ENCODE measurements around the gene SEPTIN8.

Gene SEPTIN8

GRCh38 chr5:132812123-132812765 is 35.2 kb upstream of the SEPTIN8 start:
- Histone ChIP-seq H3K4me2 (ENCODE audit: insufficient read depth, low read length) (no peak overlapping the region), H3K27ac (ENCODE audit: low read length) (no peak overlapping the region), H3K9me3 (ENCODE audit: insufficient read depth, low read length, severe bottlenecking) (no peaks in the 10 kb centered on the region), H3K36me3 (ENCODE audit: insufficient read depth, low read length) (no peaks in the 10 kb centered on the region), H3K79me2 (ENCODE audit: insufficient read depth, low read length) (no peaks in the 10 kb centered on the region), H4K20me1 (ENCODE audit: insufficient read depth, low read length) (no peaks in the 10 kb centered on the region), H2AFZ (ENCODE audit: low read depth, low read length) (no peak overlapping the region), H3K4me3 (ENCODE audit: low read depth in 1 of 2, low read length in 2 of 2) (no peak overlapping the region), H3K27me3 (ENCODE audit: insufficient read depth, low read length, poor library complexity) (peaks cover 10% of the 10 kb centered on the region), H3K4me1 (ENCODE audit: insufficient read depth, low read length) (no peaks in the 10 kb centered on the region), H3K9ac (ENCODE audit: low read depth, low read length) (no peak overlapping the region)
- DNase-seq (no peak), ATAC-seq (ENCODE audit: insufficient read depth, low read depth) (no peak)
- TF ChIP-seq CTCF (IDR thresholded peaks at IDR 0.05; ENCODE audit: borderline replicate concordance, extremely low read depth, low read length, poor library complexity, severe bottlenecking) (no peak), EZH2 (IDR thresholded peaks at IDR 0.05; ENCODE audit: borderline replicate concordance, low read depth, low read length, severe bottlenecking) (no peak)

- Histone ChIP-seq H3K4me3 (ENCODE audit: low read depth in 1 of 2, low read length in 2 of 2) (no peak overlapping the region), H3K4me2 (ENCODE audit: insufficient read depth, low read length) (no peak overlapping the region), H3K4me1 (ENCODE audit: insufficient read depth, low read length) (no peaks in the 10 kb centered on the region), H4K20me1 (ENCODE audit: insufficient read depth, low read length) (no peaks in the 10 kb centered on the region), H3K27ac (ENCODE audit: low read length) (no peak overlapping the region), H3K27me3 (ENCODE audit: insufficient read depth, low read length, poor library complexity) (peaks cover 10% of the 10 kb centered on the region), H3K9ac (ENCODE audit: low read depth, low read length) (no peak overlapping the region), H3K9me3 (ENCODE audit: insufficient read depth, low read length, severe bottlenecking) (no peaks in the 10 kb centered on the region), H2AFZ (ENCODE audit: low read depth, low read length) (no peak overlapping the region), H3K79me2 (ENCODE audit: insufficient read depth, low read length) (no peaks in the 10 kb centered on the region), H3K36me3 (ENCODE audit: insufficient read depth, low read length) (no peaks in the 10 kb centered on the region)
- TF ChIP-seq EZH2 (IDR thresholded peaks at IDR 0.05; ENCODE audit: borderline replicate concordance, low read depth, low read length, severe bottlenecking) (no peak), CTCF (IDR thresholded peaks at IDR 0.05; ENCODE audit: borderline replicate concordance, extremely low read depth, low read length, poor library complexity, severe bottlenecking) (no peak)
- ATAC-seq (ENCODE audit: insufficient read depth, low read depth) (no peak), DNase-seq (no peak)
These were observed 33.6 kb upstream of the SEPTIN8 start for GRCh38 chr5:132810605-132811004.

GRCh38 chr5:132808866-132809265 is 31.8 kb upstream of the SEPTIN8 start:
- ATAC-seq (ENCODE audit: insufficient read depth, low read depth): no peak

More at GRCh38 chr5:132808866-132809265, 31.8 kb upstream of the SEPTIN8 start:
- Histone ChIP-seq H4K20me1 (ENCODE audit: insufficient read depth, low read length) (no peaks in the 10 kb centered on the region), H3K27ac (ENCODE audit: low read length) (no peak overlapping the region), H3K27me3 (ENCODE audit: insufficient read depth, low read length, poor library complexity) (peaks cover 10% of the 10 kb centered on the region), H3K4me2 (ENCODE audit: insufficient read depth, low read length) (no peak overlapping the region), H3K4me3 (ENCODE audit: low read depth in 1 of 2, low read length in 2 of 2) (no peak overlapping the region), H3K9ac (ENCODE audit: low read depth, low read length) (no peak overlapping the region), H3K4me1 (ENCODE audit: insufficient read depth, low read length) (no peaks in the 10 kb centered on the region), H2AFZ (ENCODE audit: low read depth, low read length) (no peak overlapping the region), H3K79me2 (ENCODE audit: insufficient read depth, low read length) (no peaks in the 10 kb centered on the region), H3K9me3 (ENCODE audit: insufficient read depth, low read length, severe bottlenecking) (no peaks in the 10 kb centered on the region), H3K36me3 (ENCODE audit: insufficient read depth, low read length) (no peaks in the 10 kb centered on the region)
- DNase-seq: no peak
- no peak for TF ChIP-seq CTCF (IDR thresholded peaks at IDR 0.05; ENCODE audit: borderline replicate concordance, extremely low read depth, low read length, poor library complexity, severe bottlenecking)
- no peak for TF ChIP-seq EZH2 (IDR thresholded peaks at IDR 0.05; ENCODE audit: borderline replicate concordance, low read depth, low read length, severe bottlenecking)
